Muscle of leg (tissue), 11 donors: ENCODE measurements around the gene ELOB. TPM values are rescaled to one million over a fixed set of nuclear protein-coding genes. Genes with fewer than 3 reads are reported as not detected.

Experiments
- DNase-seq: peaks from one replicate; pipeline ENCODE4 v3.0.0; 2013
- H3K27ac ChIP-seq: one replicate; pipeline ENCODE4 v1.5.1; 2013; ENCODE audit warnings: mild to moderate bottlenecking, low read length, control low read depth
- H3K27me3 ChIP-seq: one replicate; pipeline ENCODE4 v1.6.1; 2013; ENCODE audit warnings: low read length; ENCODE audit not compliant: control insufficient read depth, insufficient read depth
- H3K36me3 ChIP-seq: one replicate; pipeline ENCODE4 v1.6.1; 2013; ENCODE audit warnings: low read length; ENCODE audit not compliant: control insufficient read depth, insufficient read depth
- H3K4me1 ChIP-seq: one replicate; pipeline ENCODE4 v1.6.1; 2013; ENCODE audit warnings: low read length; ENCODE audit not compliant: control insufficient read depth, insufficient read depth
- H3K4me3 ChIP-seq: one replicate; pipeline ENCODE4 v1.5.1; 2013; ENCODE audit warnings: low read length, control low read depth
- H3K9me3 ChIP-seq: replicated peaks from 2 replicates; pipeline ENCODE4 v1.6.1; 2013; ENCODE audit warnings: low read depth, low read length; ENCODE audit not compliant: control insufficient read depth
- WGBS: methylation state at CpG from one replicate; pipeline ENCODE4 v1.1.5; 2013; ENCODE audit warnings: missing lambda C conversion rate; ENCODE audit not compliant: insufficient coverage; 5-methylcytosine and 5-hydroxymethylcytosine counted together
- polyA plus RNA-seq, 8 donors: library from polyadenylated mRNA; unstranded; fragments of 120-200 nt; gene quantifications; one replicate each; pipeline versions ENCODE4 v1.2.1 to v1.2.3, GENCODE V29; 2013; ENCODE audit warnings: inconsistent platforms in 1 of 8, low replicate concordance in 1 of 8; ENCODE audit not compliant: insufficient read length in 8 of 8, insufficient read depth in 1 of 8
- total RNA-seq: library from RNA; stranded (reverse); fragments of 120-200 nt; gene quantifications from one replicate; pipeline ENCODE4 v1.2.4, GENCODE V29; 2013

ELOB gene
- total and polyA plus RNA-seq, 9 donors: 162 to 228 (median 193) TPM

GRCh38 chr16:2820836-2821486, 43.9 kb upstream of the ELOB start:
- Histone ChIP-seq H3K27ac (no peak overlapping the region), H3K36me3 (no peaks in the 10 kb centered on the region), H3K4me3 (no peak overlapping the region), H3K27me3 (peaks cover 19% of the 10 kb centered on the region), H3K4me1 (no peaks in the 10 kb centered on the region), H3K9me3 (no peaks in the 10 kb centered on the region)
- WGBS: 78% methylated on average over 10 of the region's 14 CpGs
- no peak for DNase-seq

- Histone ChIP-seq H3K27ac (no peak overlapping the region), H3K36me3 (no peaks in the 10 kb centered on the region), H3K9me3 (no peaks in the 10 kb centered on the region), H3K4me3 (no peak overlapping the region), H3K4me1 (no peaks in the 10 kb centered on the region), H3K27me3 (peaks cover 15% of the 10 kb centered on the region)
- 56% methylated on average over 13 of the region's 17 CpGs for WGBS
- no peak for DNase-seq
Observed at GRCh38 chr16:2819939-2820835, 43.1 kb upstream of the ELOB start.

GRCh38 chr16:2819179-2819938, 42.3 kb upstream of the ELOB start:
- DNase-seq: no peak
- peaks cover 17% of the 10 kb centered on the region for H3K27me3 ChIP-seq
- no peak overlapping the region for H3K27ac ChIP-seq
- WGBS: 78% methylated on average over 11 of the region's 18 CpGs
- H3K4me1 ChIP-seq: no peaks in the 10 kb centered on the region
- H3K9me3 ChIP-seq: no peaks in the 10 kb centered on the region
- no peaks in the 10 kb centered on the region for H3K36me3 ChIP-seq
- no peak overlapping the region for H3K4me3 ChIP-seq

GRCh38 chr16:2818272-2818876, 41.3 kb upstream of the ELOB start:
- H3K4me3 ChIP-seq: no peak overlapping the region
- H3K9me3 ChIP-seq: no peaks in the 10 kb centered on the region
- no peak for DNase-seq
- H3K36me3 ChIP-seq: no peaks in the 10 kb centered on the region
- WGBS: 81% methylated on average over 7 of the region's 10 CpGs
- H3K4me1 ChIP-seq: no peaks in the 10 kb centered on the region
- H3K27ac ChIP-seq: no peak overlapping the region
- H3K27me3 ChIP-seq: peaks cover 17% of the 10 kb centered on the region

- Histone ChIP-seq H3K4me3 (no peak overlapping the region), H3K9me3 (no peaks in the 10 kb centered on the region), H3K27me3 (peaks cover 17% of the 10 kb centered on the region), H3K4me1 (no peaks in the 10 kb centered on the region), H3K36me3 (no peaks in the 10 kb centered on the region), H3K27ac (no peak overlapping the region)
- WGBS: 64% methylated on average over 50 of the region's 68 CpGs
- no peak for DNase-seq
Observed at GRCh38 chr16:2817340-2818271, 40.5 kb upstream of the ELOB start.

GRCh38 chr16:2816751-2817339, 39.8 kb upstream of the ELOB start, which contains the start of gene PRSS21:
Gene PRSS21, plus strand, starts transcription at chr16:2817237. Its CDS starts 32 bp downstream, at chr16:2817269.
- peaks cover 2% of the 10 kb centered on the region for H3K4me1 ChIP-seq
- H3K27ac ChIP-seq: no peak within 1 kb of the TSS
- WGBS: 57% methylated on average over 26 of the region's 28 CpGs
- H3K27me3 ChIP-seq: peaks cover 17% of the 10 kb centered on the region
- H3K36me3 ChIP-seq: no peaks in the 10 kb centered on the region
- H3K4me3 ChIP-seq: no peak within 1 kb of the TSS
- no peak for DNase-seq
- H3K9me3 ChIP-seq: no peaks in the 10 kb centered on the region

- Histone ChIP-seq H3K4me3 (no peak overlapping the region), H3K9me3 (no peaks in the 10 kb centered on the region), H3K36me3 (no peaks in the 10 kb centered on the region), H3K27ac (no peak overlapping the region), H3K27me3 (peaks cover 15% of the 10 kb centered on the region), H3K4me1 (peaks cover 4% of the 10 kb centered on the region)
- 72% methylated on average over 7 of the region's 10 CpGs for WGBS
- no peak for DNase-seq
Observed at GRCh38 chr16:2815299-2815771, 38.3 kb upstream of the ELOB start.

GRCh38 chr16:2814551-2815298, 37.6 kb upstream of the ELOB start:
- no peaks in the 10 kb centered on the region for H3K36me3 ChIP-seq
- H3K9me3 ChIP-seq: no peaks in the 10 kb centered on the region
- peaks cover 4% of the 10 kb centered on the region for H3K4me1 ChIP-seq
- 74% methylated on average over 14 of the region's 20 CpGs for WGBS
- H3K27ac ChIP-seq: no peak overlapping the region
- no peak for DNase-seq
- peaks cover 12% of the 10 kb centered on the region for H3K27me3 ChIP-seq
- no peak overlapping the region for H3K4me3 ChIP-seq
